ENCODE data around the gene SLX4IP.

SLX4IP gene

GRCh38 chr20:10665027-10665561 is 230.0 kb downstream of the SLX4IP start:
- POLR2A ChIA-PET = interaction anchor here (1.1 kb wide), 1 partner anchor 9 kb away, joined by 5 read pairs; the partner anchor contains the start of gene JAG1
- Histone ChIP-seq H3K4me3 (ENCODE audit: low read depth, low read length) (no peak overlapping the region), H3K27ac (ENCODE audit: extremely low read depth, low read depth, low read length) (peak overlapping the region; percentile 57), H3K36me3 (ENCODE audit: control insufficient read depth in 2 of 2, insufficient read depth in 1 of 2, low read length in 2 of 2) (peaks cover 0 to 69% of the 10 kb centered on the region in 2 experiments; a peak in 2 of 3 replicates), H3K4me1 (ENCODE audit: control insufficient read depth, insufficient read depth, low read length) (peaks cover 30% of the 10 kb centered on the region), H3K9me3 (ENCODE audit: control insufficient read depth, insufficient read depth, low read depth, low read length) (no peaks in the 10 kb centered on the region)
- CTCF ChIA-PET = interaction anchor here (0.7 to 0.9 kb wide), 3 partner anchors 686 to 1633 kb away, joined by 3 to 4 read pairs (median 3); no protein-coding TSS in a partner anchor
- TF ChIP-seq ZNF184 (tag by site-specific recombination; IDR thresholded peaks at IDR 0.05) = no peak
- TF ChIP-seq ZFHX2 (tag by site-specific recombination; conservative IDR thresholded peaks at IDR 0.05) = no peak
- no peak for TF ChIP-seq ZNF645 (tag by site-specific recombination; IDR thresholded peaks at IDR 0.05)
- TF ChIP-seq GLIS2 (tag by site-specific recombination; IDR thresholded peaks at IDR 0.05) = no peak
- no peak for TF ChIP-seq ZNF580 (tag by site-specific recombination; IDR thresholded peaks at IDR 0.05)
- TF ChIP-seq WT1 (tag by site-specific recombination; IDR thresholded peaks at IDR 0.05) = peak; percentile 59
- no peak for TF ChIP-seq ZNF571 (tag by site-specific recombination; IDR thresholded peaks at IDR 0.05)
- TF ChIP-seq KLF8 (tag by site-specific recombination; IDR thresholded peaks at IDR 0.05) = no peak
- peak; percentile 17; the same call in 1 of the 2 replicates for TF ChIP-seq SCRT2 (tag by site-specific recombination; IDR thresholded peaks at IDR 0.05)
- no peak for TF ChIP-seq GFI1B (tag by site-specific recombination; IDR thresholded peaks at IDR 0.05)
- no peak for TF ChIP-seq ZNF639 (tag by site-specific recombination; IDR thresholded peaks at IDR 0.05)
- no peak for TF ChIP-seq ZNF19 (tag by site-specific recombination; IDR thresholded peaks at IDR 0.05; ENCODE audit: low read depth)
- TF ChIP-seq, protein P1, sequence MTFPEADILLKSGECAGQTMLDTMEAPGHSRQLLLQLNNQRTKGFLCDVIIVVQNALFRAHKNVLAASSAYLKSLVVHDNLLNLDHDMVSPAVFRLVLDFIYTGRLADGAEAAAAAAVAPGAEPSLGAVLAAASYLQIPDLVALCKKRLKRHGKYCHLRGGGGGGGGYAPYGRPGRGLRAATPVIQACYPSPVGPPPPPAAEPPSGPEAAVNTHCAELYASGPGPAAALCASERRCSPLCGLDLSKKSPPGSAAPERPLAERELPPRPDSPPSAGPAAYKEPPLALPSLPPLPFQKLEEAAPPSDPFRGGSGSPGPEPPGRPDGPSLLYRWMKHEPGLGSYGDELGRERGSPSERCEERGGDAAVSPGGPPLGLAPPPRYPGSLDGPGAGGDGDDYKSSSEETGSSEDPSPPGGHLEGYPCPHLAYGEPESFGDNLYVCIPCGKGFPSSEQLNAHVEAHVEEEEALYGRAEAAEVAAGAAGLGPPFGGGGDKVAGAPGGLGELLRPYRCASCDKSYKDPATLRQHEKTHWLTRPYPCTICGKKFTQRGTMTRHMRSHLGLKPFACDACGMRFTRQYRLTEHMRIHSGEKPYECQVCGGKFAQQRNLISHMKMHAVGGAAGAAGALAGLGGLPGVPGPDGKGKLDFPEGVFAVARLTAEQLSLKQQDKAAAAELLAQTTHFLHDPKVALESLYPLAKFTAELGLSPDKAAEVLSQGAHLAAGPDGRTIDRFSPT (tag by site-specific recombination; IDR thresholded peaks at IDR 0.05) = no peak
- TF ChIP-seq ZBTB17 (tag by site-specific recombination; IDR thresholded peaks at IDR 0.05) = no peak
- no peak for TF ChIP-seq ZNF114 (tag by site-specific recombination; IDR thresholded peaks at IDR 0.05)
- TF ChIP-seq ZNF707 (tag by site-specific recombination; IDR thresholded peaks at IDR 0.05) = no peak
- TF ChIP-seq PRDM4 (tag by site-specific recombination; IDR thresholded peaks at IDR 0.05) = no peak

- Histone ChIP-seq H3K9me3 (ENCODE audit: control insufficient read depth, insufficient read depth, low read depth, low read length) (no peaks in the 10 kb centered on the region), H3K4me1 (ENCODE audit: control insufficient read depth, insufficient read depth, low read length) (peaks cover 34% of the 10 kb centered on the region), H3K36me3 (ENCODE audit: control insufficient read depth in 2 of 2, insufficient read depth in 1 of 2, low read length in 2 of 2) (peaks cover 0 to 63% of the 10 kb centered on the region in 2 experiments; a peak in 2 of 3 replicates), H3K4me3 (ENCODE audit: low read depth, low read length) (no peak overlapping the region), H3K27ac (ENCODE audit: extremely low read depth, low read depth, low read length) (peak overlapping the region; percentile 57)
- POLR2A ChIA-PET = interaction anchor here (0.6 kb wide), 1 partner anchor 114 kb away, joined by 3 read pairs; no protein-coding TSS in a partner anchor
- TF ChIP-seq ZNF404 (tag by site-specific recombination; IDR thresholded peaks at IDR 0.05) = no peak
- no peak for TF ChIP-seq ZNF248 (tag by site-specific recombination; IDR thresholded peaks at IDR 0.05)
- TF ChIP-seq ZNF112 (tag by site-specific recombination; IDR thresholded peaks at IDR 0.05) = no peak
- CTCF ChIA-PET = no interaction called here
These were observed 230.7 kb downstream of the SLX4IP start for GRCh38 chr20:10665791-10666190.

Measured in HEK293 (cell line).